HG02763 (cell line): ENCODE measurements around the gene PTPRN2.
"Not testable (repeated sequence)": the region's sequence is repeated elsewhere in the genome, so short reads cannot be mapped to it uniquely, and the experiment has no call there.

Source experiments
- ATAC-seq: cut with Tn5 transposase; IDR thresholded peaks from one replicate; pipeline ENCODE4 v1.9.1; 2021; ENCODE audit warnings: mild to moderate bottlenecking, moderate library complexity; ENCODE audit not compliant: unreplicated experiment

The PTPRN2 gene

DNA sequence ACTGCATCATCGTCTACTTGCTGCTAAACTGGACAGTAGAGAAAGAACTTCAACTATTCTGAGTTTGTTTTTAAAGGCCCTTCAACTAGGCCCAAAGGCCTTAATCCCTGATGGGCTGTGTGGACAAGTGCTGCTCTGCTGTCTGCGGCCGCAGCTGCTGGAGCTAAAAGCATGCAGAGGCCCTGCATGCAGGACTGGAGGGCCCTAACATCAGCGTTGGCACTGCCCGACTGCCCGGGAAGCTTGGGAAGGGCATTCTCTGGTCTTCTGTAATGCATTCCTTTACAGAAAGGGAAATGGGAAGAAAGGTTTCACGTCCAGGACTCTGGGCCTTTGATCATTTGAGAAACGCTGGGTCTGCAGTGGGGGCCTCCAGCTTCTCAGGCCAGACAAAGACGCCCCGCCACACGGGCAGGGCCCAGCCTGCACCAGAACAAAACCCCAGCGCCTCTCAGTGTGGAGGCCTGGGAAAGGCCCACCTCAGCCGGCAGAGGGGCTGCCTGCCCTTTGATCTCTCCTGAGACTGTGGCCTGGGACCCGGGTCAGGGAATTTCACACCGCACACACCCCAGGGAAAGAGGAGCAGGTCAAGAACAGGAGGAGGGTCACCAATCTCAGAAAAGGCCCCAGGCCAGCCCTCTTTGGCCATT is 1021.5 kb downstream of the PTPRN2 start:
- ATAC-seq, result no peak

DNA sequence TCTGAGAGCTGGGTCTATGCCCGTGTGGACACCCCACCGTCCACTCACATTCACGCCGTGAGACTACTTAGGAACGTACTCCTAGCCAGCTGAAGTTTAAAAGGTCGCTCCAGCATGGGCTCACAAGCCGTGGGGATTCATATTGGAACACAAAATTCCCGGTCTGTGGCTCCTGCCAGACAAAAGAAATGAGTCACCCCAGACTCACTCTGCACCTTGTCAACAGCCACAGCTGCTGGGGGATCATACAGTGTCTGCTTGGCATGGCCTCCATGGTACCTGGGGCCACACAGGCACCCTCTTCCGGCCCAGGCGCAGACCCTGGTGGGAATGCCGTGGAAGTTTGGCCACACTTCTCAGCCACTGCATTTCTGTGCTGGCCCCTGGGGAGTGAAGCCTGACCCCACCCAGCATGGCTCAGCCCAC is 1022.4 kb downstream of the PTPRN2 start:
- ATAC-seq, result no peak

DNA sequence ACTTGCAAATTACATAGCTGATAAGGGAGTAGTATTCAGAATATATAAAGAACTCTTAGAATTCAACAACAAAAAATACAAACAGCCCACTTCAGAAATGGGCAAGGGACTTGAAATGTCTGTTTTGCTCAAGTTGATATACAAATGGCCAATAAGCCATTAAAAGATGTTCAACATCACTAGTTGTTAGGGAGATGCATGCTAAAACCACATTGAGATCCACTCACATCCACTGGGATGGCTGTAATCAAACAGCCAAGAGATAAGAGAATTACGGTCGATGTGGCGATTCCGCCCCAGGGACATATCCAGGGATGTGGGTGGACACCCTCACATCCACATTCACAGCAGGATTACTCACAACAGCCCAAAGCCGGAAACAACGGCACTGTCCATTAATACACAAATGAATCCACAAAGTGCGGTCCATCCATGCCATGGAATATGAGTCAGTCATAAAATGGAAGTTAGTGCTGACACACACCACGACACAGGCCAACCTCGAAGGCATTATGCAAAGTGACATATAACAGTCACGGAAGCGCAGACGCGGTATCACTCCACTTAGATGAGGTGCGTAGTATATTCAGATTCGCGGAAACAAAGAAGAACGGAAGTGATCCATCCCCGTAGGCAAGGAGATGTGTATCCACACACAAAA is 1023.0 kb downstream of the PTPRN2 start:
- ATAC-seq, result no peak

DNA sequence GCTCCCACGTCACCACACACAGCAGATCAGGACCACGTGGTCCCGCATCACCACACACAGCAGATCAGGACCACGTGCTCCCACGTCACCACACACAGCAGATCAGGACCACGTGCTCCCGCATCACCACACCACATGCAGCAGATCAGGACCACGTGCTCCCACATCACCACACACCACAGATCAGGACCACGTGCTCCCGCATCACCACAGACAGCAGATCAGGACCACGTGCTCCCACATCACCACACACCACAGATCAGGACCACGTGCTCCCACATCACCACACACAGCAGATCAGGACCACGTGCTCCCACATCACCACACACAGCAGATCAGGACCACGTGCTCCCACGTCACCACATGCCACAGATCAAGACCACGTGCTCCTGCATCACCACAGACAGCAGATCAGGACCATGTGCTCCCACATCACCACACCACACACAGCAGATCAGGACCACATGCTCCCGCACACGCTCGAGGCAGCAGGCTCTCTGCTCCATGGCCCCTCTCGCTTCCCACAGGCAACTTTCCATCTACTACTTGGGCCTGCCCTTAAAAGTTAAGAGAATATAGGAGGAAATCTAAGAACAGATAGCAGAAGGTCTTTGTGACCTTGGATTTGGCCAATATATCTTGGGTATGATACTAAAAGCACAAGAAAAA is 1024.0 kb downstream of the PTPRN2 start:
- not testable (repeated sequence) for ATAC-seq

DNA sequence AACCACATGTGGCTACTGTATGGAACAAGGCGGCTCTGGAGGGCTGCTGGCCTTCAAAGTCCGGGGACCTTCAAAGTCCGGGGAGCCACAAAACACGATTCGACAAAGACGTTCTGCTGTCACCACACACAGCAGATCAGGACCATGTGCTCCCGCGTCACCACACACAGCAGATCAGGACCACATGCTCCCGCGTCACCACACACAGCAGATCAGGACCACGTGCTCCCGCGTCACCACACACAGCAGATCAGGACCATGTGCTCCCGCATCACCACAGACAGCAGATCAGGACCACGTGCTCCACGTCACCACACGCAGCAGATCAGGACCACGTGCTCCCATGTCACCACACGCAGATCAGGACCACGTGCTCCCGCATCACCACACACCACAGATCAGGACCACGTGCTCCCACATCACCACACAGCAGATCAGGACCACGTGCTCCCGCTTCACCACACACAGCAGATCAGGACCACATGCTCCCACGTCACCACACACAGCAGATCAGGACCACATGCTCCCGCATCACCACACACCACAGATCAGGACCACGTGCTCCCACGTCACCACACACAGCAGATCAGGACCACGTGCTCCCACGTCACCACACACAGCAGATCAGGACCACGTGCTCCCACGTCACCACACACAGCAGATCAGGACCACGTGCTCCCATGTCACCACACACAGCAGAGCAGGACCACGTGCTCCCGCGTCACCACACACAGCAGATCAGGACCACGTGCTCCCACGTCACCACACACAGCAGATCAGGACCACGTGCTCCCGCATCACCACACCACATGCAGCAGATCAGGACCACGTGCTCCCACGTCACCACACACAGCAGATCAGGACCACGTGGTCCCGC is 1024.9 kb downstream of the PTPRN2 start:
- not testable (repeated sequence) for ATAC-seq

DNA sequence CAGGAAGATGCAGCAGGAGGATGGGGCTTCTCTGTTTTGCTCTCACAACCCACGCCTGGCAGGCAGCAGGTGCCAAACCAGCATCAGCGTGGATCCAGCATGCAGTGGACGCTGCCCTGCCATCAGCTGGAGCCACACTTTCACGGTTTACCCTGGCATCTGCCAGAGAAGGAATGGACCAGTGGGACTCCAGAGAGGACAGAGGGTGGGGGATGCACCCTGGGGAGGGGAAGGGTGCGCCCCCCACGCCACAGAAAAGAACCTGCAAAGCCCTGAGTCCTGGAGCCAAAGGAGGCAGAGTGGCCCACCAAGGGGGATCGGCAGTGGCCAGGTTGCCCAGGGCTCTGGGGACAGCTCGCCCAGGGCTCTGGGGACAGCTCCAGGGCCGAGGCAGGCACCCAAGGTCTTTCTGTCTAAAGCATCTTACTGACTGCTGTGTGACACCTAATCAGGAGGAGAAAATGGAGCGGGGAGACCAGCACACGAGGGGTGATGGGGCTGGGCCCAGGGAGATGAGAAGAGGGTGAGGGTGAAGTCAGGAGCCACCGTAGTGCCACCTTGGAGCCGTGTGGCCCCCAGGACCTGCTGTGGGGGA is 1025.7 kb downstream of the PTPRN2 start:
- ATAC-seq, result no peak

DNA sequence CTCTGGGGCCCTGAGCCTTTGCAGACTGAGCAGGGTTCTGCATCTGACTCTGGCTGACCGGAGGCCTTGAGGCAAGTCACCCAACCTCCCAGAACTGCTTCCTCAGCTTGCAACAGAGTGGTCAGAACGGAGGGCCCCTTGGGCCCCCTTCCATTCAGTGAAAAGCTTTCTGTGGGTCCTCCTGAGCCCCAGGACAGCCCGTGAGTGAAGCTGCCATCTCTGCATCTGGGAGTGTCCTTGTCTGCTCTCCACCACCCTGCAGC is 1026.2 kb downstream of the PTPRN2 start:
- no peak for ATAC-seq

DNA sequence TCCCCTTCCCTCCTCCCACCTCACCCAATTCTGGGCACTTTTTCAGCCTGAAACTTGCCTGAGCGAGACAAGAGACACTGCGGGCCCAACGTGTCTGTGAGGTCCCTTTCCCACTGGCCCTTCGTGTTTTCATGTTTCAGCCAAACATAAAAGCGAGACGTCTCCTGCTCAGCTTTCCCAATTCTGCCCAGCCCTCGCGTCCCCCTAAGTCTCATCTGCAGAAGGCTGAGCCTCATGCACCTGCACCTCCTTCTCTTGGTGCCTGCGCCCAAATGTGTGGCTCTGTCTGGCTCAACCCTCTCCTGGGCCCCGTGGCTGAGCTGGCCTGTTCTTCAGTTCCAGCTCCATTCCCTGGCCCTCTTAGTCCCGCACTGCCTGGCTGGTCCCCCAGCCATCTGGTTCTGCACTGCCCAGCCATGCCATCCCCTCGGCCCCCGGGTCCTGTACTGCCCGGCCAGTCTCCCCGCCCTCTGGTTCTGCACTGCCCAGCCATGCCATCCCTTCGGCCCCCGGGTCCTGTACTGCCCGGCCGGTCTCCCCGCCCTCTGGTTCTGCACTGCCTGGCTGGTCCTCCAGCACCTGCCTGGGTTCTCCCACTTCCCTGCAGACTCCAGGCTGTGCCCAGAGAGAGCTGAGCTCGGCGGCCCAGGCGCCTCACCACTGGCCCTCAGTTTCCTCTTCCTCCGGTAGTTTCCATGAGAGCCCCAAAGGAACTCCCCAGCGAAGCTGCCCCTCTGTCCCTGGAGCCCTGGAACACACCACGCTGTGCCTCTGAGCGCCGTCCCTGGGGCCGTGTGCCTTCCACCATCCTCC is 1026.7 kb downstream of the PTPRN2 start:
- no peak for ATAC-seq

DNA sequence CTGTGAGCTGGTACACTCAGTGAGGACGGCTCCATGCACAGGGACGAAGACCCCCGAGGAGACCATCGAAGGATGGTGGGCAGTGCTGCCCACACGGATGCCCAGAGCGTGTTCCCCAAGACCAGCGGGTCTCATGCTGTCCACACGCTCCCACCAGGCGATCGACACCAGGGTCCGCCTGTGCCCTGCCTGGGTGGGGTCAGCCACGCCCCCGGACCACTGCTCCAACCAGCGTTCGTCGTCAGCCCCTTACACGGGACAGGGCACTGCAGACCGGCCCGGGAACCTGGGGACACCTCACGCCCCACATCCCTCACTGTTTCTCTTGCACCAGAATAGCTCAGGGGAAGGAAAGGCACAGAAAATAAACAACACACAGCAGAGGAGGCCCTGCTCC is 1027.4 kb downstream of the PTPRN2 start:
- ATAC-seq, result no peak

DNA sequence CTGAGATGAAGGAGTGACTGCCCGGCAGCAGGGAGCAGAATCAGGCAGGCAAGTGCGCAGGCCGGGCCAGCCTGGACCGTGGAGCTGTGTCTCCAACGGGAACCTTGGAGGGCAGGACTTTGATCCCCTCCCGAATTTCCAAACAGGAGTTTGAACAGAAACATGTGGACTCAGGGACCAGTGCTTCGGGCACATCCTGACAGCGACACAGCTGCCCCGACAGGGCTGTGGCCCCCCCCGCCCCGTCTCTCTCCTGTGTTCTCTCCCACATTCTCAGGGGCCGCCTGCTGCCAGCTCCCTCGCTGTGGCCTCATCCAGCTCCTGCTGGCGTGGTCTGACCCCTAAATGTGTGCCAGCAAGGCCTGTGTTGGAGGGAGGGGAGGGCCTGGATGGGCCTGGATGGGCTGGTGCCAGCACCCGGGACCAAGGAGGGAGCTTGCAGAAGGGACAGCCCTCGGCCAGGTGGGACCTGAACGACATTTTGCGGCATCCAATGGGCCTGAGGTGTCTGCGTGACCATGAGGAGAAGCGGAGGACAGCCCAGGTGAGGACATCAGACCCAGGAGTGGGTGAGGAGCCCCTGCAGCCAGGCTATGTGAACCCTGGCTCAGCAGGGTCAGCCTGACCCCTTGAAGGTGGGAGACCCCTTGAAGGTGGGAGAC is 1027.9 kb downstream of the PTPRN2 start:
- no peak for ATAC-seq

DNA sequence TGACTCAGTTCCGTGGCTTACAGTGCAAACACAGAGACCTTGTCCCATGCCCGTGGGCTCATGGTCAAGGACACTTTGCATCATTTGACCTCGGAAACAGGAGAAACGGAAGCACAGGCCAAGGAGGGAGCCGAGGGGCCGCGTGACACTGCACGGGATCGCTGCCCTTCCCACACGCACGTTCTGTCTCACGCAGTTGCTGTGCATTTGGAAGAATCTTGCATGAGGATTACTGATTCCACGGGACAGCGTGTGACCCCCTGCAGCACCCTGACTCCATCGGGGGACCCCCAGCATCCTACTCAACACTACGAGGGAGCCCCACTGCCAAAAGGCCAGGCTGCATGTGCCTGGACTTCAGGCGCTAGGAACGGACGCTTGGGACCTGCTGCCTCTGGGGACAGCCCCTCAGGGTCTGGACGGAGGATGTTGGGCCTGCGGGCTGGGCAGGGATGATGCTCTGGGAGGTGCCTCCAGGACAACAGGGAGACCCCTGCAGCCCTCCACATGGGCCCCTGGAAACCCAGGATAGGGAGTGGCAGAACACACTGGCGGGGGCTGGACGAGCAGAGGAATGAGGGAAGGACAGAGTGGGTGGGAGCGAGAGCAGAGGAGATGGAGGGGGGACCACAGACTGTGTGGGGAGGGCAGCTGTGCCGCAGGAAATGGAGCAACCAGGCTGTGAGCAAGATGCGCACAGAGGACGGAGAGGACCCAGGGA is 1028.6 kb downstream of the PTPRN2 start:
- no peak for ATAC-seq

DNA sequence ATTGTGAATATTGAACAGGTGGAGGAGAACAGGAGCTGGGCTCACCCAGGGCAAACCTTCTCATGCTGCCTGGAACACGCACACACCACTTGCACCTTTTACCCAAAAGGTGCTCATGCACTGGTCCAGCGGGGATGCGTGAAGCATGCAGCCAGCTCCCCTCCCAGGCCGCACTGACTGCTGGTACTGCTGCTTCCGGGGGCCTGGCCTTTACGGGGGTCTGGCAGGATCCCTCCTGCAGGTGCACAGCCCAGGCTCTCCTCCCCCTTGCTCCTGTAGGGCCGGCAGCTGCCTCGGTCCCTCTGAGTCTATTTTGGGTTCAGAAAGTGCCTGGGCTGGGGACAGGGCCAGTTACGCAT is 1029.1 kb downstream of the PTPRN2 start:
- ATAC-seq, result no peak

DNA sequence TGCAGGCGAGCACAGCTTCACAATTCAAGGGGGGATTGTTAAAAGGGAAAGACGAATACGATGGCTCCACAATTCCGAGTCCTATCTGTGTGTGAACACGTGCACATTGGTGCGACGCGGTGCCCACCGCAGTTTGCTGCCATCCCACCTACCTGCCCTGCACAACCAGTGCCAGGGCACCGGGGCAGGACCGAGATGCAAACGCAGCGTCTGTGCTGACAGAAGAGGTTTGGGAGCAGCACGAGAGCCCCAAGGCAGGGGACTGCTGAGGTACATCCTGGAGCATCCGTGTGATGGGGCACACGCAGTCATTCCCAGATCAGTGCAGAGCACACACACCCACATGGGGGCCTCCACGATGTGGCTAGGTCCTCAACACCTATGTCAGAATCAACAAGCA is 1029.6 kb downstream of the PTPRN2 start:
- ATAC-seq, result no peak

DNA sequence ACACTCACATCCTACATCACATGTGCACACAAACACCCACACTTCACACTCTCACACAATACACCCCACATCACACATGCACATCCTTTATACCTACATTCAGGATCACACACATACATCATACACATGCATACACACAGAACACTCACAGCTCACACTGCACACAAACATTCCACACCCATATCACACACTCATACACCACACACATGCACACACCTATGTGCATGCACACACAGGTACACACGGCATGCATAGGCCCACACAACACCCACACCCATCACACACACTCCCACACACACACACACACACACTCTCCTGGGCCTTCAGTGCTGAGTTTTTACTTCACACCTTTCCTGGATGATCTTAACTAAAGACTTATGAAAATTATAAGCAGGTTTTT is 1030.4 kb downstream of the PTPRN2 start:
- no peak for ATAC-seq

DNA sequence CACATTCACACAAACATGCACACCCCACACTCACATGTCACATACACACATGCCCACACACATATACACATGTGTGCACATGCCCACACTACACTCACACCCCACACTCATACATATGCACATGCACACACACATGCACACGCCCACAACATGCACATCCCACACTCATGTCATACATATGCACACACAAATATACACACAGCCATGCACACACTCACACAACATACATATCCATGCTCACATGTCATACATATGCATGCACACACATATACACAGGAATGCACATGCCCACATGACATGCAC is 1031.0 kb downstream of the PTPRN2 start:
- no peak for ATAC-seq

DNA sequence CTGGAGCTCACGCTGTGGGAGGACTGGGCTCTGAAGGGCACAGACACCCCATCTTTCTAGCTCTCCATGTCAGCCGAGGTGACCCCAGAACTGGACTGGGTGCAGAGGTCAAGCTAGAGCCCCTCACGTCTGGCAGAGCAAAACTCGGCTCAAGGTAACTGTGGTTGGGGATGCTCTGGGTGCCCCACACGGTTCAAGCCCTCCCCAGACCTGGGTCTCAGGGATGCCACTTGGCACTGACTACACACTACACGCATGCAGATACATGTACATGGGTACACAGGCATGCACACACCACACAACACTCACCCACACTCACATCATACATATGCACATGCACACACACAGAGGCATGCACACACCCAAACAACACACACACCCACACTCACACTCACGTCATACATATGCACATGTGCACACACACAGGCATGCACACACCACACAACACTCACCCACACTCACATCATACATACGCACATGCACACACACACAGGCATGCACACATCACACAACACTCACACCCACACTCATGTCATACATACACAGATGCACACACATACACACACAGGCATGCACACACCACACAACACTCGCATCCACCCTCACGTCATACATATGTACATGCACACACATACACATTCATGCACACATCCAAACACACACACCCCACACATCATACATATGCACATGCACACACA is 1031.5 kb downstream of the PTPRN2 start:
- no peak for ATAC-seq

DNA sequence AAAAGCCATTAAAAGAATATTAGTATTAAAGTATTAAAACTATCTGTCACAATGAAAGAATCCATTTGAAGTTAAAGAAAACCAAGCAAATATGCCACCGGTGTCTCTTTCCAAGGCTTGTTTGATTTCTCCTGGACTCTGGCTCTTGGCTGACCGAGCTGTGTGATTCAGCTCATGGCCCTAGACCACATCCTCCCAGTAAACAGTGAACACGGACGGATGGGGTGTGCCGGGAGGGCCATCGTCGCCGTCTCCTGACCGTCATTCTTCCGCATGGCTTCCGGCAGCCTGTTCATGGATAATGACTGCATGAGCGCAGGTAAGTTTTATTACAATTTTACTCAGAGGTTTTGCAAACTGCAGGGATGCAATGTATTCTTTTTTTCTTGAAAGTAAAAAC is 1032.3 kb downstream of the PTPRN2 start:
- ATAC-seq, result no peak

DNA sequence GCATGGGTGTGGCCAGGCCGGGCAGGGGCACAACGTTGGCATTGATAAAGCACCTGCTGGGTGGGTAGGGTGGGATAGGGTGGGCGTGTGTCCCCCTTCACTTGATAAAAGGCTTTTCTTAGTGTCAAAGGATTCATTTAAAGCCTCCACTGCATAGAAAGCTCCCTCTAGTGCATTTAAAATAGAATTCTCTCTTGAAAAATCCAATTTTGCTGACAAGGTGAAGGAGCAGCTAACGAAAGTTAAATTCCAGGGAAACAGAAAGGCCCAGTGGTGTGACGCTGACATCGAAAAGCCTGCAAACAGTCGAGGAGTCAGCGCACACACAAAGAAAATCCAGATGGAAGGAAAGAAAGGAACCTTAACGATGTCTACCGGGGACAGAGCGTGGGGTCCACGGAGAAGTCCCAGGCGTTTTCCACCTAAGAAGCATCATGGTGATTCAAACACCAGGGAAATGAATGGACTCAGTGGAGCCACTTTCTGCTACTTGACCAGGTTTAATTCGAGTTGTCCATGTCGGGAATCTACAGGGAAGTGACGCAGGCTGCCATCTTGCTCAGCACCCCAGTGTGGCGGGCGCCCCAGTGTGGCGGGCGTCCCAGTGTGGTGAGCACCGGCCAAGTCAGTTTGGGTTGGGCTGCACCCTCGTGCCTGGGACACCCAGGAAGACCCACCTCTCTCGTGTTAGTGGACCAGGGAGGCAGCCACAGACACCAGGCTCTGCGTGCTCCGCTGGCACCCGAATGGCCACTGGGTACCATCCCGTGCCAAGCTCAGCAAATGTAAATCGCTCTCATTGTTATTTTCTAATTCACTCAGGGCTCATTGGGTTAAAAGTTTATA is 1033.0 kb downstream of the PTPRN2 start:
- ATAC-seq, result no peak
